Keratinocyte (primary cell): ENCODE measurements around the gene DNAI2.

Experiments
- CTCF ChIP-seq, 3 experiments: IDR thresholded peaks in 1 of 3; conservative IDR thresholded peaks in 1 of 3; optimal IDR thresholded peaks in 1 of 3; 2 replicates in 2 of 3; 3 replicates in 1 of 3; pipeline versions ENCODE3 to v1.5.1; 2011; ENCODE audit warnings: low read length in 3 of 3, mild to moderate bottlenecking in 3 of 3, moderate library complexity in 2 of 3, control low read depth in 1 of 3, inconsistent platforms in 1 of 3; ENCODE audit not compliant: insufficient read depth in 2 of 3; ENCODE audit errors: extremely low read depth in 1 of 3
- EZH2 ChIP-seq: IDR thresholded peaks from one replicate; pipeline ENCODE4 v1.6.1; 2012; ENCODE audit warnings: inconsistent platforms, mild to moderate bottlenecking, low read length, moderate library complexity

- no peak for TF ChIP-seq CTCF (optimal IDR thresholded peaks at IDR 0.05 in 1 of 3, IDR thresholded peaks at IDR 0.05 in 1 of 3, conservative IDR thresholded peaks at IDR 0.05 in 1 of 3; ENCODE audit: extremely low read depth in 1 of 3, insufficient read depth in 2 of 3, low read length in 3 of 3)
- TF ChIP-seq EZH2, result no peak
Observed at GRCh38 chr17:74316220-74316619, 42.2 kb downstream of the DNAI2 start.
